NCI-H2107 (cell line): ENCODE measurements around the gene DTX1.
"Not testable (repeated sequence)": the region's sequence is repeated elsewhere in the genome, so short reads cannot be mapped to it uniquely, and the experiment has no call there.

Experiments
- DNase-seq: peaks from one replicate; lab custom pipeline; 2025; lab: John Stamatoyannopoulos, UW

Gene DTX1

DNA sequence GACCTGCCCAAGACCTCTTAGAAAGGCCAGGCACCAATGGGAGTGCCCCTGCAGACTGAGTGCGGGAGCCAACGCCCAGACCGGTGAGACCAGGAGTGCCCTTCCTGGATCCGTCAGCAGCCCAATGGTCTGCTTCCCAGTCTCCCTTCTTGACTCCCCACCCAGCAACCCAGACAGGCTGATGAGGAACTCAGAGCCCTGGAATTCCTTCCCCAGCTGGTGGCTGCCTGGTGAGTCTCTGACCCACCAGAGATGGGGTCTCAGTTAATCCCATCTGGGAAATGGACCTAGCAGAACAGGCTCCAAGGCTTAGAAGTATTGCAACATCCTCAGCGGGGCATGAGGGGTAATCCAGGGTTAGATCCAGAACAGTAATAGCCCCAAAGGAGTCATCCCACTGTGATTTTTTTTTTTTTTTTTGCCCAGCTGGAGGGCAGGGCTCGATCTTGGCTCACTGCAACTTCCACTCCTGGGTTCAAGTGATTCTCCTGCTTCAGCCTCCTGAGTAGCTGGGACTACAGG lies 80.5 kb downstream of the DTX1 start:
- no peak for DNase-seq

DNA sequence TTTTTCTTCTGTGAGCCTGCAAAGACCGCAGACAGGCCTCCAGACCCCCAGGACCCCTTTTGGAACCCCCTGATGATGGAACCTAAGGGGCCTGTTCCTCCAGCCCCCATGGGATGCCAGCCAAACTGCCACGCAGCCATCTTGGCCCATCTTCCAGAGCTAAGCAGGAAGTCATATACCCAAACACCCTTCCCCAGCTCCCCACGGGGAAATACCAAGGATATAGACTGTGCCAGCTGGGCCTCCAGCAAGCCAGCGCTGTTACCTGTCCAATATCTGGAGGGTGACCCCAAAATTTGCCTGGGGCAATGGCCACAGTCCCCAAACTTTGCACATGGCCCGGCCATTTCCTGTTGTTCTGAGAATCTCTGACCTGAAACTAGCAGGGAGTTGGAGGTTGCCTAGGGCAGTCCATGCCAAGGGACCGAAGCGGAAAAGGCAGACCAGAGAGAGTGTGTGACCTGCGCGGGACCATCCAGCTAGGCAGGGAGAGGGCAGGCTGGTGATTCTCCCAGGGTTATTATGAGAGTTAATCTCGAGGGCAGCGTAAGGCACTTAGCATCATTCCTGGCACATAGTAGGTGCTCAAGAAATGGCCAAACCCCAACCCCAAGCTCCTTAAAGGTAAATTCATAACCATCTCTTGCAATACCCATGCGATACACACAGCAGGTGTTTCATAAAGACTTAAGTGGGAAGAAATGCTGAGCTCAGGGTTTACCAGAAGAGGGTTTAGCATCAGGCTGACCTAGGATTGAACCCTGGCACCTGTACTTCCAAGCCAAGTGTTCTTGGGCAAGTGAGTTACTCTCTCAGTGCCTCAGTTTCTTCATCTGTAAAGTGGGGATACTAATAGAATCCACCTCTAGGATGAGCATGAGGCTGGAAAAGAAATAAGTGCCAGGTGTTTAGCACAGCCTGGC lies 81.6 kb downstream of the DTX1 start:
- no peak for DNase-seq

DNA sequence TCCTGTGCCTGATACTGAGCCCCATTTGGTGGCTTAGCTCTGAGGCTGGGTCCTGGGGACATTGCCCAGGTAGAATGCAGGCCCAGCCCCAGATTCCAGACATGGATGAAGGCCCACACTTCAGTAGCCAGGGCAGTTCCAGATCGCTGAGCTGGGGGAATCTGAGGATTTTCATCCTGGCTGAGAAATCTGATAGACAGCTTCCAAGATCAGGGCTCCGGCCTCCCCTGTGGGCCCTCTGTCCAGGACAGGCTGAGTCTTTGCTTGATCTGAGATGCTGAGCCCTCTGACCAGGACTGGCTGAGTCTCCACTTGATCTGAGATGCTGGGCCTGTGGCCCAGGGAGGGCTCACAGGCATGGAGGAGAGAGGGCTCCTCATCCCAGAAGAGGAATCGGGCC lies 82.3 kb downstream of the DTX1 start:
- no peak for DNase-seq

DNA sequence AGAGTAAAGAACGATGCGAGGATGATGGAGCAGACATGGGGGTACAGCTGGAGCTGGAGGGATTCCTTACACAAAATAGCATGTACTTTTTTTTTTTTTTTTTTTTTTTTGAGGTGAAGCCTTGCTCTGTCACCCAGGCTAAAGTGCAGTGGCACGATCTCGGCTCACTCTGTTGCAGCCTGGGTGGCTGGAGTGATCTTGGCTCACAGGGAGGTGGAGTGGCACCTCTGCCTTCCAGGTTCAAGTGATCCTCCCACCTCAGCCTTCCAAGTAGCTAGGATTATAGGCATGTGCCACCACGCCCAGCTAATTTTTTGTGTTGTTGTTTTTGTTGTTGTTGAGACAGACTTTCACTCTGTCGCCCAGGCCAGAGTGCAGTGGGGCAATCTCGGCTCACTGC lies 84.2 kb downstream of the DTX1 start:
- no peak for DNase-seq

DNA sequence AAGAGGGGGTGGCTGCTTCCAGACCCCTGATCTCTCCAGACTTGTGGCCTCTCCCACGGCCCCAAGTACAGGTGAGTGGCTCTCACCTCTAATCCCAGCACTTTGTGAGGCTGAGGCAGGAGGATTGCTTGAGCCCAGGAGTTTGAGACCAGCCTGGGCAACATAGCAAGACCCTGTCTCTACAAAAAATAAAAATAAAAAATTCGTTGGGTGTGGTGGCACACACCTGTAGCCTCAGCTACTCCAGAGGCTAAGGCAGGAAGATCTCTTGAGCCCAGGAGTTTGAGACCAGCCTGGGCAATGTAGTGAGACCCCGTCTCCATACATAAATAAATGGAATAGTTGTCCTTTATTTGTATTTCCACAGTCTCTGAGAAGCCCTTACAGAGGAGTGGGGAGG lies 85.2 kb downstream of the DTX1 start:
- DNase-seq = not testable (repeated sequence)

DNA sequence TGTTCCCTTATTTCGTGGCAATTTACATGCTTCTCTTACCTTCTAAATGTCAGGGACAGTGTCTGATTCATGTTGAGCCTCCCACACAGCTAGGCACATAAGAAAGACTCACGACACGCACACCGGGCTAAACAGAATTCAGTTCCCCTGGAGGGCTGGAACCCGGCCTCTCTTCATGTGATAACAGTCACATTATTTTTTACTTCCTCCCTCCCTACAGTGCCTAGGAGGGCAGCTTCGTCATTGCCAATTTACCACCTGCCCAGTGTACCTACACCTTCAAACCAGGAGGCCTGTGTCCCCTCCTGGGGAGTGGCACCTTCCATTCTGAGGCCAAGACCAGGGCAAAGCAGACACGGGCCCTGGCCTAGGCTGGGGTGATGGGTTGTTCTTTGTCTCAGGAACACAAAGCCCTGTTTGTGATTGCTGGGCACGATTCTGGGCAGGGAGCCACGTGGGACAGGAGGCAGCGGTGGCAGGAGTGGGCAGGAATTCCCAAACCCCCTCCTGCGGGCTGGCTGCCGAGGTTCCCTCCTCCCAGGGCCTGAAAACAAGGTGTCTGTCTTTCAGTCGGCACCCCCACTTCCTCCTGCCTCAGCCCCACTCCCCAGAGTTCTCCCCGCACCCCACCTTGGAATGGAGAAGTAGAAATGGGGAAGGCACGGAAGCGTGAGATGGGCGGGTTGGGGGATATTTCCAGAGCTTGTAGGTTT lies 85.8 kb downstream of the DTX1 start:
- no peak for DNase-seq

DNA sequence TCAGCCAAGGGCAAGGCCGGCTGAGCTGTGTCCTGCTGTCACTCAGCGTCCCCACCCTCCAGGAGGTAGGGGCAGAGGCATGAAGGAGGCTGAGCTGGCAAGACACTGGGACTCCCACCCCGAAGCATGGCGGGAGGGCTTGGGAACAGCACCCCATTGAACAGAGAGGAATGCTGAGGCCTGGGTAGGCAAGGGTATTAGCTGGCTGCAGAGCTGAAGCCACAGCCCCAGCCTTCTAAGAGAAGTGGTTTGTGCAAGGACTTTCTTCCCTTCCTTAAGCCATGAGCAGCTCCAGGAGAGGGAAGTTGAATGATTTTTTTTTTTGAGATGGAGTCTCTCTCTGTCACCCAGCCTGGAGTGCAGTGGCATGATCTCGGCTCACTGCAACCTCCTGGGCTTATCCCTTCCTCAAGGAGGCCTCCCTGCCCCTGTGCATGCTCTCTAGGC lies 86.4 kb downstream of the DTX1 start:
- DNase-seq = no peak

DNA sequence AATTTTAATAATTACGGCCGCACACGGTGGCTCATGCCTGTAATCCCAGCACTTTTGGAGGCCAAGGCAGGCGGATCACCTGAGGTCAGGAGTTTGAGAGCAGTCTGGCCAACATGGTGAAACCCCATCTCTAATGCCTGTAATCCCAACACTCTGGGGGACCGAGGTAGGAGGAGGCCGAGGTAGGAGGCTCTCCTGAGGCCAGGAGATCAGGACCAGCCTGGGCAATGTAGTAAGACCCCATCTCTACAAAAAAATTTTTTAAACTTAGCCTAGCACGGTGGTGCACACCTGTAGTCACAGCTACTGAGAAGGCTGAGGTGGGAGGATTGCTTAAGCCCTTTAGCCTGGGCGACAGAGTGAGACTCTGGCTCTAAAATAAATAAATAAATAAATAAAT lies 87.4 kb downstream of the DTX1 start:
- DNase-seq = no peak

DNA sequence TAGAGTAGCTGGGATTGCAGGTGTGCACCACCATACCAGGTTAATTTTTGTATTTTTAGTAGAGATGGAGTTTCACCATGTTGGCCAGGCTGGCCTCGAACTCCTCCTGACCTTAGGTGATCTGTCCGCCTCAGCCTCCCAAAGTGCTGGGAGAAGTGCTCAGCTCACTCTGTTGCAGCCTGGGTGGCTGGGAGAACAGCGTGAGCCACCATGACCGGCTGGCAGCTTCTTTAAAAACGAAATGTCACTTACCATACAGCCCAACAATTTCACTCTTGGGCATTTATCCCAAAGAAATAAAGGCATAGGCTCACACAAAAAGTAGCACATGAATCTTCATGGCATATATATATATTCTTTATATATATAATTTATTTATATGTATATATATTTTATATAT lies 88.3 kb downstream of the DTX1 start:
- DNase-seq = no peak

DNA sequence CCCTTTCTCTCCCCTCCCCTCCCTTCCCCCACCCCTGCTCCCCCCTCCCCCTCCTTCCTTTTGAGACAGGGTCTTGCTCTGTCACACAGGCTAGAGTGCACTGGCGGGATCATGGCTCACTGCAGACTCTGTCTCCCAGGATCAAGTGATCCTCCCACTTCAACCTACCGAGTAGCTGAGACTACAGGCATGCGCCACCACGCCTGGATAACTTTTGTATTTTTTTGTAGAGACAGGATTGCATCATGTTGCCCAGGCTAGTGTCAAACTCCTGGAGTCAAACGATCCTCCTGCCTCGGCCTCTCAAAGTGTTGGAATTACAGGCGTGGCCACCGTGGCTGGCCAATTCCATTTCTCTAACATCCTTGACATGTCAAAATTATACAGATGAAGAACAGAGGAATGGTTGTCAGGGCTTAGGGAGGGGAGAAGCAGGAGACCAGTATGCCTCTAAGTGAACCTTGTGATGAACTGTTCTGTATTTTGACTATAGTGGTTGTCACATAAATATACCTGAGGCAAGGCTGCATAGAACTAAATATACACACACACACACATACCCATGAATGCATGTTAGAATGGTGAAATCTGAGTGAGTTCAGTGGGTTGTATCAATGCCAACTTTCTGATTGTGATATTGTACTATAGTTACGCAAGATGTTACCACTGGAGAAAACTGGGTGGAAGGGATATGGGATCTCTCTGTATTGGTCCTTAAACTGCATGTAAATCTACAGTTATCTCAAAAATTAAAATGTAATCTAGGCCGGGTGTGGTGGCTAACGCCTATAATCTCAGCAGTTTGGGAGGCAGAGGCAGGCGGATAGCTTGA lies 89.4 kb downstream of the DTX1 start:
- no peak for DNase-seq

DNA sequence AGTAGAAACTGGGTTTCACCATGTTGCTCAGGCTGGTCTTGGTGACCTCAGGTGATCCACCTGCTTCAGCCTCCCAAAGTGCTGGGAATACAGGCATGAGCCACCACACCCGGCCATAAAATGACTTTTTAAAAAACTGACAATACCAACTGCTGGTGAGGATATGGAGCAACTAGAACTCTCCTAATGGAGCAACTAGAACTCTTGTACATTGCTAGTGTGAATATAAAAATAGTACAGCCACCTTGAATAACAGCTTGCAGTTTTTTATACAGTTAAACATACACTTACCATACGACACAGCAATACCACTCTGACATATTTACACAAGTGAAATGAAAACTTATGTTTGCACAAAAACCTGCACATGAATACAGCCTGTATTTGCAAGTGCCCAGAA lies 90.5 kb downstream of the DTX1 start:
- no peak for DNase-seq
